Stimulated activated naive CD8-positive, alpha-beta T cell treated with anti-CD3 and anti-CD28 coated beads, Interleukin-15, amount 100 ng/mL, for 72 hours (primary cell): Measurements from ENCODE around the gene GRIK4.

Experiments
- ATAC-seq: fragments of 150-1000 bp; cut with Tn5 transposase; 2 replicates; pipeline ENCODE4 v1.10.0; 2021; ENCODE audit warnings: mild to moderate bottlenecking, moderate library complexity
- DNase-seq, 2 donors: peaks; one replicate each; pipeline ENCODE4 v3.0.0; 2021 to 2022
- H3K27ac Mint-ChIP-seq, 2 donors: one replicate each; pipeline ENCODE4 v1.8.0; 2022; ENCODE audit warnings: mild to moderate bottlenecking in 2 of 2, mixed read lengths in 2 of 2, moderate library complexity in 2 of 2
- H3K27me3 Mint-ChIP-seq: one replicate; pipeline ENCODE4 v1.8.0; 2022; ENCODE audit warnings: mixed read lengths
- H3K4me1 Mint-ChIP-seq: one replicate; pipeline ENCODE4 v1.8.0; 2022; ENCODE audit warnings: mild to moderate bottlenecking, mixed read lengths
- H3K4me3 Mint-ChIP-seq, 2 donors: one replicate each; pipeline ENCODE4 v1.8.0; 2022; ENCODE audit warnings: mild to moderate bottlenecking in 2 of 2, mixed read lengths in 2 of 2, moderate library complexity in 1 of 2
- H3K9me3 Mint-ChIP-seq, 2 donors: one replicate each; pipeline ENCODE4 v1.8.0; 2022; ENCODE audit warnings: mixed read lengths in 2 of 2

Gene GRIK4

GRCh38 chr11:120657306-120658070 is 145.9 kb downstream of the GRIK4 start:
- ATAC-seq = peak; percentile 30
- Mint-ChIP-seq H3K4me1 (peaks cover 5% of the 10 kb centered on the region), H3K27me3 (peaks cover 34% of the 10 kb centered on the region), H3K9me3 (no peaks in the 10 kb centered on the region), H3K27ac (no peak overlapping the region), H3K4me3 (no peak overlapping the region)
- no peak for DNase-seq

- Mint-ChIP-seq H3K9me3 (no peaks in the 10 kb centered on the region), H3K4me3 (no peak overlapping the region), H3K27ac (no peak overlapping the region), H3K4me1 (peaks cover 5% of the 10 kb centered on the region), H3K27me3 (peaks cover 35% of the 10 kb centered on the region)
- ATAC-seq (no peak), DNase-seq (no peak)
Observed at GRCh38 chr11:120658071-120658423, 146.5 kb downstream of the GRIK4 start.

GRCh38 chr11:120659076-120659475 is 147.5 kb downstream of the GRIK4 start:
- Mint-ChIP-seq H3K4me1 (peaks cover 5% of the 10 kb centered on the region), H3K27me3 (peaks cover 45% of the 10 kb centered on the region), H3K9me3 (no peaks in the 10 kb centered on the region), H3K4me3 (no peak overlapping the region), H3K27ac (peak overlapping the region in 1 of 2 donors; percentile 10)
- DNase-seq (no peak), ATAC-seq (no peak)

DNA sequence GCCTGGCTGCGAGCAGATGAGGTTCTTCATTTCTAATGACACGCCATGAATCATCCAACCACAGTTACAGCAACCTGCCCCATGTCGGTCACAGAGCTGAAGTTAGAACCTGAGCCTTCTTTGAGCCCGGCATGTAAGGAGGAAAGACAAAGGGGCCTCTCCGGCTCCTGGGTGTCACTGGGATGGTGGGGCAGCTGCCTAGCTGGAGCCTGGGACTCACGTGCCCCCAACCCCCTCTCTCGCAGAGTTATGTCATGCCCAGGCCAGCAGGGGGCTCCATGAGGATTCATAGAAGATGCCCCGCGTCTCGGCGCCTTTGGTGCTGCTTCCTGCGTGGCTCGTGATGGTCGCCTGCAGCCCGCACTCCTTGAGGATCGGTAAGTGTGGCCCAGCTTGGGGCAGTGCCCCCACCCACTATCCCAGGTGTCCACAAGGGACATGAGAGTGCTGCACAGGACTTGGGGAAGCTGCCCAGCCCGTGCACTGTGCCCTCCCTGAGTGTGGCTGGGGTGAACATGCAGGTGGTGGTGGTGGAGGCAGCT is 148.5 kb downstream of the GRIK4 start:
- peaks cover 43% of the 10 kb centered on the region for H3K27me3 Mint-ChIP-seq
- H3K9me3 Mint-ChIP-seq = no peaks in the 10 kb centered on the region
- no peak overlapping the region for H3K27ac Mint-ChIP-seq
- ATAC-seq (peak; percentile 46), DNase-seq (peak; percentile 17 to 22)
- H3K4me1 Mint-ChIP-seq = peaks cover 5% of the 10 kb centered on the region
- no peak overlapping the region for H3K4me3 Mint-ChIP-seq

- ATAC-seq (no peak), DNase-seq (no peak)
- H3K27ac Mint-ChIP-seq = no peak overlapping the region
- no peaks in the 10 kb centered on the region for H3K9me3 Mint-ChIP-seq
- H3K4me1 Mint-ChIP-seq = peaks cover 5% of the 10 kb centered on the region
- H3K4me3 Mint-ChIP-seq = no peak overlapping the region
- peaks cover 34% of the 10 kb centered on the region for H3K27me3 Mint-ChIP-seq
Observed at GRCh38 chr11:120662071-120662676, 150.6 kb downstream of the GRIK4 start.

- H3K9me3 Mint-ChIP-seq = no peaks in the 10 kb centered on the region
- H3K27me3 Mint-ChIP-seq = peaks cover 34% of the 10 kb centered on the region
- H3K4me1 Mint-ChIP-seq = peaks cover 5% of the 10 kb centered on the region
- H3K4me3 Mint-ChIP-seq = no peak overlapping the region
- ATAC-seq = no peak
- H3K27ac Mint-ChIP-seq = no peak overlapping the region
- no peak for DNase-seq
Observed at GRCh38 chr11:120663142-120663541, 151.6 kb downstream of the GRIK4 start.

- Mint-ChIP-seq H3K9me3 (no peaks in the 10 kb centered on the region), H3K4me3 (no peak overlapping the region), H3K27me3 (peaks cover 16% of the 10 kb centered on the region), H3K27ac (no peak overlapping the region), H3K4me1 (no peaks in the 10 kb centered on the region)
- DNase-seq = no peak
- ATAC-seq = no peak
Observed at GRCh38 chr11:120666121-120666639, 154.6 kb downstream of the GRIK4 start.

DNA sequence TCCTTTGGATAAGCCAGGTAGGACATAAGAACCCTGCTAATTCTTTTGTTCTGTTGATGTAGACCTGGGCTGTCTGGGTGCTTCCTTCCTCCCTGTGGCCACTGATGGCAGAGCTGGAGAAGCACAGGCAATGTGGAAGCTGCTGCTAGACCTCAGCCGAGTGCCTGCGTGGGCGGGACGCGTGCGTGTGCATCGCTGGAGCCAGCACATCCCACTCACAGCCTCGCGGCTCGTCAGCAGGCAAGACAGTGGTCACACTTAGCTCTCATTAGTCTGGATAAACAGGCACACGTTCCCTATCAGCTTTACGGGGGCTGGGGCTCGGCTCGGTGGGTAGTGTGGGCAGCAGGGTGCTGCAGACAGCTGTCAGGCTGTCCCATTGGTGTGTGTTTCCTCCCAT is 155.7 kb downstream of the GRIK4 start:
- Mint-ChIP-seq H3K27me3 (peaks cover 14% of the 10 kb centered on the region), H3K4me3 (no peak overlapping the region), H3K9me3 (no peaks in the 10 kb centered on the region), H3K27ac (no peak overlapping the region), H3K4me1 (no peaks in the 10 kb centered on the region)
- DNase-seq (no peak), ATAC-seq (no peak)

DNA sequence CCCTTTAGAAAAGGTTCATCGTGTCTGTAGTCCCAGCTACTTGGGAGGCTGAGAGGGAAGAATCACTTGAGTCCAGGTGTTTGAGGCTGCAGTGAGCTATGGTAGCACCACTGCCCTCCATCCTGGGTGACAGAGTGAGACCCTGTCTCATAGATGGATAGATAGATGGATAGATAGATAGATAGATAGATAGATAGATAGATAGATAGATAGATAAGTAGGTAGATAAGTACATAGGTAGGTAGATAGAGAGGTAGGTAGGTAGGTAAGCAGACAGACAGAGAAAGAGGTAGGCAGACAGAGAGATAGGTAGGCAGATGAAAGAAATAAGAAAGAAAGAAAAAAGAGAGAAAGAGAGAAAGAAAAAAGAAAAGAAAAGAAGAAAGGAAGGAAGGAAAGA is 156.4 kb downstream of the GRIK4 start:
- DNase-seq (no peak), ATAC-seq (no peak)
- Mint-ChIP-seq H3K27me3 (peaks cover 18% of the 10 kb centered on the region), H3K27ac (no peak overlapping the region), H3K4me1 (no peaks in the 10 kb centered on the region), H3K4me3 (no peak overlapping the region), H3K9me3 (no peaks in the 10 kb centered on the region)

DNA sequence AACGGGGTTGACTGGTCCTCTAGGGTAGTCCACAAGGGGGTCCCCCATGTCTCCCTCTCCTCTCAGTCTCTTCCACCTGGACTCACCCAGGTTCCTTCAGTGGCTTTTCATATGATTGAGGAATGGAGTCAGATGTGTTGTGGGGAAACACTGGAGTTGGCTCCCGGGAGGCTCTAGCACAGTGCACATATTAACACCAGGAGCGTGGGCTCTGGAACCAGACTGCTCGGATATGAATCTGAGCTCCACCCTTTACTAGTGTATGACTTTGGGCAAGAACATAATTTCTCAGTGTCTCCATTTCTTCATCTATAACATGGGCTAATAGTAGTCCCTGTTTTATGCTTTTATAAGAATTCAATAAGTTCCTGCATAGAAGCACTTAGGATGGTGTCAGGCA is 157.0 kb downstream of the GRIK4 start:
- no peaks in the 10 kb centered on the region for H3K4me1 Mint-ChIP-seq
- no peak overlapping the region for H3K27ac Mint-ChIP-seq
- peaks cover 15% of the 10 kb centered on the region for H3K27me3 Mint-ChIP-seq
- H3K4me3 Mint-ChIP-seq = no peak overlapping the region
- ATAC-seq (no peak), DNase-seq (no peak)
- H3K9me3 Mint-ChIP-seq = no peaks in the 10 kb centered on the region

DNA sequence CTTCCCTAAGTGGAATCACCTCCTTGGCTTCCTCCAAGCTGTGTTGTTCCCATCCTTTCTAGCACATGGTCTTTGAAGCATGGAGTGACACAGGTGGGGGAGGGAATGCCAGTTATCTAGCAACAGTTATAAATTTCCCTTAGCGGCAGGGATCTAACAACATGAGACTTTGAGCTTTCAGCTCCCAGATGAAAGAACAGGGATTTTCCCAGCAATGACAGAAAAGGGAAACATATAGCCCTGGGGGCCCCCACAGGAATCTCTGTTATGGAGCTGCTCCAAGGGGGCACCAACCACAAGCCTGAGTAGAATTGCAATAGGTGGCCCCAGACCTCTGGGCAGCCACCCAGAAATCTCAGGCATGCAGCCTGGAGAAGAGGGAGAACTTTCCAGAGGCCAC is 163.0 kb downstream of the GRIK4 start:
- Mint-ChIP-seq H3K27me3 (peaks cover 43% of the 10 kb centered on the region), H3K4me3 (no peak overlapping the region), H3K27ac (peak overlapping the region in 1 of 2 donors; percentile 36), H3K4me1 (no peaks in the 10 kb centered on the region), H3K9me3 (no peaks in the 10 kb centered on the region)
- ATAC-seq (no peak), DNase-seq (no peak)

- Mint-ChIP-seq H3K4me3 (no peak overlapping the region), H3K27ac (no peak overlapping the region), H3K9me3 (no peaks in the 10 kb centered on the region), H3K4me1 (no peaks in the 10 kb centered on the region), H3K27me3 (peaks cover 50% of the 10 kb centered on the region)
- no peak for DNase-seq
- no peak for ATAC-seq
Observed at GRCh38 chr11:120675171-120675570, 163.6 kb downstream of the GRIK4 start.

DNA sequence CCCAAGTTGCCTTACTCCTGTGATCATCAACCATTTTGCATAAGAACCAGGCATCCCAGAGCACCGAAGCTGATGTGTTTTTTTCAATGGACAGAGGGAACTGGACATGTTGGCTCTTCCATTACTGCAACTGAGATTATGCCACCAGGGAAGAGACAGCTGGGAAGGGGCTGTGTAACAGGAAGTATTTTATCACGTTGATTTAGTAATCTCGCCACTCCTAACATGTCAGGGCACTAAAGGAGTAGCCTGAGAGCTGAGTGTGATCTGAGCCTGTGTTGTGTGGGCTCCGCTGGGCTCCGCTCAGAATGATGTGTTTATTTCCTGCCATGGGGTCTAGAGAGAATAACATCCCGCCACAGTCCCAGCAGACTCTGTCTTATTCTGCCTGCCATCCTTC is 165.4 kb downstream of the GRIK4 start:
- no peaks in the 10 kb centered on the region for H3K4me1 Mint-ChIP-seq
- no peak overlapping the region for H3K4me3 Mint-ChIP-seq
- H3K27me3 Mint-ChIP-seq = peaks cover 68% of the 10 kb centered on the region
- no peak for DNase-seq
- no peak for ATAC-seq
- no peaks in the 10 kb centered on the region for H3K9me3 Mint-ChIP-seq
- no peak overlapping the region for H3K27ac Mint-ChIP-seq

GRCh38 chr11:120680322-120680721 is 168.8 kb downstream of the GRIK4 start:
- Mint-ChIP-seq H3K9me3 (no peaks in the 10 kb centered on the region), H3K27me3 (peaks cover 66% of the 10 kb centered on the region), H3K4me1 (no peaks in the 10 kb centered on the region), H3K4me3 (no peak overlapping the region), H3K27ac (no peak overlapping the region)
- ATAC-seq (no peak), DNase-seq (no peak)

GRCh38 chr11:120681434-120682331 is 170.1 kb downstream of the GRIK4 start:
- peaks cover 66% of the 10 kb centered on the region for H3K27me3 Mint-ChIP-seq
- no peaks in the 10 kb centered on the region for H3K4me1 Mint-ChIP-seq
- no peaks in the 10 kb centered on the region for H3K9me3 Mint-ChIP-seq
- no peak overlapping the region for H3K27ac Mint-ChIP-seq
- no peak for DNase-seq
- H3K4me3 Mint-ChIP-seq = no peak overlapping the region
- ATAC-seq = no peak

DNA sequence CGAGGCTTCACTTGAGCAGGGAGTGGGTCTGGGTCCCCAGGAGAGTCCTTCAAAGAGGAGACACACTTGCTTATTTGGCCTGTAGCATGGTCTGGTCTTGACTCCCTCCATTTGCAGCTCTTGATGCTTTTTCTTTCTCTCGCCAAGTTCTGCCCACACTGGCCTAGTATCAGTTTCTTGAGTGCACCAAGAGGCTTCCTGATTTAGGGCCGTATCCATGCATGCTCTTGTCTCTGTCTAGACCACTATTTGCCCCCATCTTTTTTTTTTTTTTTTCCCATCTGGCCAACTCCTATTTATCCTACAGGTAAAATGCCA is 170.7 kb downstream of the GRIK4 start:
- H3K9me3 Mint-ChIP-seq = no peaks in the 10 kb centered on the region
- H3K27ac Mint-ChIP-seq = no peak overlapping the region
- DNase-seq = no peak
- H3K4me1 Mint-ChIP-seq = no peaks in the 10 kb centered on the region
- H3K4me3 Mint-ChIP-seq = no peak overlapping the region
- peaks cover 60% of the 10 kb centered on the region for H3K27me3 Mint-ChIP-seq
- ATAC-seq = no peak
